ENCODE measurements around the gene CIAO1. TPM values are rescaled to one million over a fixed set of nuclear protein-coding genes. Genes with fewer than 3 reads are reported as not detected.

CIAO1 gene
- total RNA-seq, 4 donors from 2014 or later: 83.2 to 141 (median 122) TPM

DNA sequence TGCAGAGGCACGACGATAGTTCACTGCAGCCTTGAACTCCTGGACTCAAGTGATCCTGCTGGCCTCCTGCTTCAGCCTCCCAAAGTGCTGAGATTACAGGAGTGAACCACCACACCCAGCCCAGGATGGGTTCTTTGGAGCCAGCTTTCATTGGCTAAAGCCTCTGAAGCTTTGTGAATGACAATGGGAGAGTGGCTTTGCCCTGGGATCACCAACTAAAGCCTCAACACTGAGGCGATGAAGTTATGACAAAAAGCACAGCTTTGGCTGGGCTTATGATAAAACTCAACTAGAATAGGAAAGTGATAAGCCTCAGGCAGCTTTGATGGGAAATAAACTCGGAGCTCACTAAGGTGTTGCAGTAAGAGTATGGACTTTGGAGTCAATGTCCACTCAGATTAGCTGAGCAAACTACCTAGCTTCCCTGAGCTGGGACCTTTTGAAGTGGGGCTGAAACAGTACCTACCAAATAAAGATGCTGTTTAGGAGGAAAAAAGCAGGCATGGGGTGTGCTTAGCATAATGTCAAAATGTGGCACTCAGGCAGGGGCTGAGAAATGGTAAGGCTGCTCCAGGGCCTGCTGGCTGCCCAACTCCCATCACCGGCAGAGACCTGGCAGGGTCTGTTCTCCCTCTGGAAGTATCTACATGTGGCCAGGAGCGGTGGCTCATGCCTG, 4.6 kb upstream of the CIAO1 start:
- TF ChIP-seq, protein P1, sequence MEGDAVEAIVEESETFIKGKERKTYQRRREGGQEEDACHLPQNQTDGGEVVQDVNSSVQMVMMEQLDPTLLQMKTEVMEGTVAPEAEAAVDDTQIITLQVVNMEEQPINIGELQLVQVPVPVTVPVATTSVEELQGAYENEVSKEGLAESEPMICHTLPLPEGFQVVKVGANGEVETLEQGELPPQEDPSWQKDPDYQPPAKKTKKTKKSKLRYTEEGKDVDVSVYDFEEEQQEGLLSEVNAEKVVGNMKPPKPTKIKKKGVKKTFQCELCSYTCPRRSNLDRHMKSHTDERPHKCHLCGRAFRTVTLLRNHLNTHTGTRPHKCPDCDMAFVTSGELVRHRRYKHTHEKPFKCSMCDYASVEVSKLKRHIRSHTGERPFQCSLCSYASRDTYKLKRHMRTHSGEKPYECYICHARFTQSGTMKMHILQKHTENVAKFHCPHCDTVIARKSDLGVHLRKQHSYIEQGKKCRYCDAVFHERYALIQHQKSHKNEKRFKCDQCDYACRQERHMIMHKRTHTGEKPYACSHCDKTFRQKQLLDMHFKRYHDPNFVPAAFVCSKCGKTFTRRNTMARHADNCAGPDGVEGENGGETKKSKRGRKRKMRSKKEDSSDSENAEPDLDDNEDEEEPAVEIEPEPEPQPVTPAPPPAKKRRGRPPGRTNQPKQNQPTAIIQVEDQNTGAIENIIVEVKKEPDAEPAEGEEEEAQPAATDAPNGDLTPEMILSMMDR (IDR thresholded peaks at IDR 0.05; ENCODE audit: low read depth): no peak

DNA sequence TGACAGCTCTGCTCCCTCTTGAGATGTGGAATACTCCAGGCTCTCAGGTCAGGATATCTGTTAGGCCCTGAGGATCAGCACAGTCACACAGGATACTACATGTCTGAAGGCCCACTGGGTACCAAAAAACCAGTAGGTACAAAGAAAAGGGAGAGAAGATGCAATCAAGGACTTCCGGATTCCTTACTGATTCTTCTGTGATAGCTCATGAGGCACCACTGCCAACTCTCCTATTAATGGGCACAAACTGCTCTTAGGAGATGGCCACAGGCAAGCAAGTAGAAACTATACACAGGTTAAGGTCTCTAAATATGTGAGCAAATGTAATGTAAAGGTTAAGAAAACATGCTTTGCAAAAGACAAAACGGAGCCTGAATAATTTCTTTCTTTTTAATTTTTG, 3.7 kb upstream of the CIAO1 start:
- TF ChIP-seq, protein P1 (IDR thresholded peaks at IDR 0.05; ENCODE audit: low read depth): no peak

DNA sequence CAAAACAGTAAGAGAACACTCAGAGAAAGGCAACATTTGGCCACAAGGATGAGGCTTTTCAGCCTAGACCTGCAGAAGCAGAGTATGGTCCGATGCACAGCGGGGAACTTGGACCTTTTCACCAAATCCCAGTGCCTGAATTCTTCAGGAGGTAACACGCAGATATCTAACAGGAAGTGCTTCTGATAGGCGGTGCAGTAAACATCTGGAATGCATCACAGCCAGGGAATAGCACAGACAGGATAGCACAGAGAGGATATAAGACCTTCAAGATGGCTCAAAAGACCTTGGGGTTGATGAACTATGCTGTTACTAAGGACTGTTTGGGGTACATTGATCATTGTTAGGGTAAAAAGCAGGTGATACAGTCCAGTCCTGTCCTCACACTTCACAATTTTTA, 1.9 kb upstream of the CIAO1 start:
- TF ChIP-seq, protein P1 (IDR thresholded peaks at IDR 0.05; ENCODE audit: low read depth): no peak

DNA sequence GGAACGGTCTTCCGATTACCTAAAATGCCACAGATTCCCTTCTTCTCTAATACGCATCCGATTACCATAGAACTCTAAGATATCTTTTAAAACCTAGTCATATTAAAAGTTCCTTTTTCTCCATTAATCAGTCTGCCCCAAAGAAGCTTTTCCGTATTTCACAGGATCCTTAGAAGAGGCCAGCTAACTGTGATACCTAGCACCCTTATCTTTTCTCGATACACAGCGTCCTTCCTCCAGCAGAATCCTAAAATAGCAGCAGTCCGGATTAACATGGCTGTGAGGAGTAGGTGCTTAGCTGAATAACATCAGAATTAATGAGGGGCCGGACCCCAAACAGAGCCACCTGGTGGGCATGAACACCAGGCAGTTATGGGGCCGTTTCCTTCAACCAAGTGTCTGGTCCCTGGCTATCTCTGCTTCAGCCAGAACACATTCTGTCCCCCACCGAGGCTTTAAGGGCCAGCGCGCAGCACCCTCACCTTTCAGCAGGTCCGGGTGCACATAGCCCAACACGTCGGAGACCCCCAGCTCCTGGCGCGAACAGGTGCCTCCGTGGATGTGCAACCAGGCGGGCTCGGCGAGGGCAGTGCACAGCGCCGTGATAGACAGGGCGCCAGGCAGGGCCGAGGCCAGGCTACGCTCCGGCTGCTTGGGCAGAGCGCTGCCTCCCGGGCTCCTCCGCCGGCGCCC, 1.2 kb upstream of the CIAO1 start:
- TF ChIP-seq, protein P1 (IDR thresholded peaks at IDR 0.05; ENCODE audit: low read depth): no peak

DNA sequence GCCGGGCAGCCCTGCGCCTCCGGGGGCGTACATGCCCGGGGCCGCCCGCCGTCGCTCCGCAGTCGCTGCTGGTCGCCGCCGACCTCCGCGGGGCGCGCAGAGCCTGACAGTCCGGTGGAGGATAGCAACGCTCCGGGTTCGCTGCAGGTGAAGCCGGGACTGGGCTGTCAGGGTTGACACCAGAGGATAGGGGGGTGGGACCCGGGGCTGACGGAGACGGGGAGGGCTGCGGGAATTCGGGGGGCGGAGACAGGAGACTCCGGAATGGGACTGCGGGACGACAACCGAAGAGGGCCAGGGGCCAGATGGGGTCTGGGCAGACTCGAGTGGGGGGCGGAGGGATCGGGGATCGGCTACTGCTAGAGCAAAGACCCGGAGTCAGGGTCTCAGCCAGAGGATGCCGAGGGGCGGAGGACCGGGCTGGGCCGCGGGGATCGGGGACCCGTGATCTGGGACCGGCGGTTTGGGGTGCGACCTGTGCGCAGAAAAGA, 631 bp upstream of the CIAO1 start:
- TF ChIP-seq, protein P1 (IDR thresholded peaks at IDR 0.05; ENCODE audit: low read depth): no peak

DNA sequence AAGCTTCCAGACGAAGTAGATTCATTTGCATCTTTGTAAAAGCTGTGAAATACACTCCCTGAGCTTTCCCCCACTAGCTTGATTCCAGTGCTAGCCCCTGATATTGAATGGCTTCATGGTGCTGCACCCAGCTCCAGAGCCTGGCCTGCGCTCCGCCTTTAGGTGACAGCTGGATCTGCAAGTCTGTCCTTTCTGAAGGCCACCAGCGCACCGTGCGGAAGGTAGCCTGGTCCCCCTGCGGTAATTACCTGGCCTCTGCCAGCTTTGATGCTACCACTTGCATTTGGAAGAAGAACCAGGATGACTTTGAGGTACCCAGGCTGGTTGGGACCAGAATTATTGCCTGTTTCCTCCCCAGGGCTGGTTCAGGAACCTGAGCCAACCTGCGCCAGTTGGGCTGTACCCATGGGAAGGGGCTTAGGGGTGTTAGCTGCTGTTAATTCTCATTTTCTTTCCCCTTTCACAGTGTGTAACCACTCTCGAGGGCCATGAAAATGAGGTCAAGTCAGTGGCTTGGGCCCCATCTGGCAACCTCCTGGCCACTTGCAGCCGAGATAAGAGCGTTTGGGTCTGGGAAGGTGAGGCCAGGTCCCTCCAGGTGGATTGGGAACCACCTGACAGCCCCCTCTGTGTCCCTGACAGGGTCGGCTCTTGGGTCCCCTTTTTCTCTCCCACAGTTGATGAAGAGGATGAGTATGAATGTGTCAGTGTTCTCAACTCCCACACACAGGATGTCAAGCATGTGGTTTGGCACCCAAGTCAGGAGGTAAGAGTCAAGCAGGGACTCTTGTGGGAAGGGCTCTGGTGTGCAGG, 1.3 kb downstream of the CIAO1 start:
- TF ChIP-seq, protein P1 (IDR thresholded peaks at IDR 0.05; ENCODE audit: low read depth): no peak

DNA sequence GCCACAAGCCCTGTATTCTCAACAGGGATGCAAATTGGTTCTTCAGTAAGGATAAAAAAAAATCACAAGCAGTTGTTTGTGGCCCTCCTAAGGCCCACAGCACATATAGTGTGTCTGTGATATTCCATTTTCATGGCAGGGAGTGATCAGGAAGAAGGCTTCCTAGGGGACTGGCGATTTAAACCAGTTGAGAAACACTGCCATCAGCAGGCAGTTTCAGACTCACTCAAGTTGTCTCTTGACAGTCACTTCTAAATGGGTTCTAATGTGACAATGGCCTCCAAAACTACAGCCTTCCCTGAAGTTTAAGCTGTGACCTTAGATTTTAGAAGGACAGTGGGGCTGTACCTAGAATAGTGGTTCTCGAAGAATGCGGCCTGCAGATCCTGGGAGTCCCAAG, 6.0 kb downstream of the CIAO1 start:
- TF ChIP-seq, protein P1 (IDR thresholded peaks at IDR 0.05; ENCODE audit: low read depth): no peak
